ENCODE measurements around the gene TK2.

DNA sequence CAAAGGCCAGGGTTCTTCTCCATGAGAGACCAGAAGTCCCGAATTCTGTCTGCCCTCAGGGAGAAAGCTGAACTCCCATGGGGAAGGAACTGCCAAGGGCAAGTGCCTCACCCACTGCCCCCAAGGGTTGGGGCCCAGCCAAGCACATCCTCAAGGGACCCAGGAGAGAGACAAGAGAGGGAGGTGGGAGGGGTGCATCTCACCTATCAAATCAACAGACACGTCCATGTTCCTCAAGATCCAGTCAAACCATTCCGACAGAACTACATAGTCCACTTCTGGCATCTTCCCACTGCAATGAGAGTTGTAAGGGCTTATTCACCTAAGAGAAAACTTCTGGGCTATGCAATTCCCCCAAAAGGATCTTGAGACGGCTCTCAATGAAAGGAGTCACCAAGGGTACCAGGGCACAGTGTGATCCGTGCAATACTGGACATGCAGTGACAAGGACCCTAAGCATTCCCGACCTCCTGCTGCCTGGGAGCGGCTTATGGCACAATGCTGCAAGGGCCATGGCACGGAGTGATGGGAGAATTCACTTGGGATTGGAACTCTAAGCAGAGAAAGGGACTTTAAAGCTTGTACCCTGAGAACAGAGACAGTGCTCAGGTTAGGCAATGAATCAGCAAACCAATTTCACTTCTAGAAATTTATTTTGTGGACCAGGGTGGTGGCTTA is 32.2 kb downstream of the TK2 start:
- TF ChIP-seq RAD21 (IDR thresholded peaks at IDR 0.05; ENCODE audit: low read depth) (no peak), YY1 (IDR thresholded peaks at IDR 0.05; ENCODE audit: low read depth) (no peak), TCF12 (IDR thresholded peaks at IDR 0.05; ENCODE audit: low read depth) (no peak)

All from Ishikawa (cell line).